T-helper 2 cell treated with Interferon-gamma antibody and Interleukin-4, amounts not matched to agents 5 μg/mL and 100 μg/mL, for 36 hours (primary cell): ENCODE results near the gene ASCL3.
"Not testable (repeated sequence)": the region's sequence is repeated elsewhere in the genome, so short reads cannot be mapped to it uniquely, and the experiment has no call there.

ENCODE experiments used
- DNase-seq: peaks from one replicate; pipeline ENCODE4 v3.0.0; 2021; ENCODE audit warnings: low spot score
- H3K27ac Mint-ChIP-seq: one replicate; pipeline ENCODE4 v1.8.0; 2021; ENCODE audit warnings: mild to moderate bottlenecking, mixed read lengths
- H3K27me3 Mint-ChIP-seq: one replicate; pipeline ENCODE4 v1.8.0; 2021; ENCODE audit warnings: low read depth, mixed read lengths
- H3K36me3 Mint-ChIP-seq: one replicate; pipeline ENCODE4 v1.8.0; 2021; ENCODE audit warnings: low read depth, mixed read lengths
- H3K4me1 Mint-ChIP-seq: one replicate; pipeline ENCODE4 v1.8.0; 2021; ENCODE audit warnings: low read depth, mixed read lengths
- H3K4me3 Mint-ChIP-seq: one replicate; pipeline ENCODE4 v1.8.0; 2022; ENCODE audit warnings: mild to moderate bottlenecking, moderate library complexity, mixed read lengths
- H3K9me3 Mint-ChIP-seq: one replicate; pipeline ENCODE4 v1.8.0; 2021; ENCODE audit warnings: mixed read lengths

The ASCL3 gene

DNA sequence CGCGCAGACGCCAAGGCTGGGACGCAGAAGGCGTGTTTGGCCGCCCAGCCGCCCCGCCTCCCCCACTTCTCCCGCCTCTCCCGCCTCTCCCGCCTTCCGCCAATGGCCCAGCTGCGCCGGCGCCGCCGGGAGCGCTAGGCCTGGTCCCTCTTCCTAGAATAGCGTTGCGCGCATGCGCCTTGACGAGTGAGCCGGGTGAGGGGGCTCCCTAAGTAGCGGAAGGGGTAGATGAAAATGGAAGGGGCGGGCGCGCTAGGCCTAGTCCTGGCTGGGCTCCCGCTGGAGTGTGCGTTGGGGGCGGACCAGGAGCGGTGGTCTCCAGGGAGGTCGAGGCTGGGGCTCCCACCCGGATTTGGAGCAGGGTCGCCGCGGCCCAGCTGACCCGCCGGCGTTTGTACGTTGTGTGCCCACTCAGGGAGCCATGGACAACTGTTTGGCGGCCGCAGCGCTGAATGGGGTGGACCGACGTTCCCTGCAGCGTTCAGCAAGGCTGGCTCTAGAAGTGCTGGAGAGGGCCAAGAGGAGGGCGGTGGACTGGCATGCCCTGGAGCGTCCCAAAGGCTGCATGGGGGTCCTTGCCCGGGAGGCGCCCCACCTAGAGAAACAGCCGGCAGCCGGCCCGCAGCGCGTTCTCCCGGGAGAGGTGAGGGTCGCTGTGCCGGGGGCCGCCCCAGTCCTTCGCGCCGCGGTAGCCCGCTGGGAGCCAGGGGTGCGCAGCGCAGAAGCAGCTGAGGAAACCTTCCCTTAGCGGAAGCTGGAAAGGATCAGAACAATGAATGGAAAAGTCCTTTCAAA lies 31.6 kb downstream of the ASCL3 start, which contains the start of gene AKIP1:
Gene AKIP1, plus strand, starts transcription at position 161 of the 795 bp plus-strand sequence. Its CDS starts 261 bp downstream, at position 422.
- peak; percentile 84 for DNase-seq
- H3K27ac Mint-ChIP-seq, result peak within 1 kb of the TSS; percentile 80
- H3K4me1 Mint-ChIP-seq, result peaks cover 38% of the 10 kb centered on the region
- peaks cover 11% of the 10 kb centered on the region for H3K36me3 Mint-ChIP-seq
- peaks cover 33% of the 10 kb centered on the region for H3K27me3 Mint-ChIP-seq
- no peaks in the 10 kb centered on the region for H3K9me3 Mint-ChIP-seq
- peak within 1 kb of the TSS; percentile 92 for H3K4me3 Mint-ChIP-seq

DNA sequence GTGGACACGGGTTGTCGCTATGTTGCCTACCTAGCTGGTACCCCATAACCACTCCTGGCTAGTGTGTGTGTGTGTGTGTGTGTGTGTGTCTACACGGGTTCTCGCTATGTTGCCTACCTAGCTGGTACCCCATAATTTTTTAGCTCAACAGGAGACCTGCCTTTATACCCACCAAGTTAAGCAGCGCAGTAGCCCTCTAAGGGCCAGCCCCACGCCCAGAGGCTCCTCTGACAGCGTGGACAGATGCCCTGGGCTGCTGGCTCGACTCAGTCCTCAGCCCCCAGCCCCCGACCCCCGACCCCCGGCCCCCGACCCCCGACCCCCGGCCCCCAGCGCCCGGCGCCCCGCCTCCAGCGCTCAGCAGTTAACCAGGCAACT lies 32.2 kb downstream of the ASCL3 start:
- peaks cover 8% of the 10 kb centered on the region for H3K36me3 Mint-ChIP-seq
- no peaks in the 10 kb centered on the region for H3K9me3 Mint-ChIP-seq
- H3K4me3 Mint-ChIP-seq, result peak overlapping the region; percentile 92
- H3K27ac Mint-ChIP-seq, result no peak overlapping the region
- H3K27me3 Mint-ChIP-seq, result peaks cover 35% of the 10 kb centered on the region
- no peak for DNase-seq
- peaks cover 38% of the 10 kb centered on the region for H3K4me1 Mint-ChIP-seq

DNA sequence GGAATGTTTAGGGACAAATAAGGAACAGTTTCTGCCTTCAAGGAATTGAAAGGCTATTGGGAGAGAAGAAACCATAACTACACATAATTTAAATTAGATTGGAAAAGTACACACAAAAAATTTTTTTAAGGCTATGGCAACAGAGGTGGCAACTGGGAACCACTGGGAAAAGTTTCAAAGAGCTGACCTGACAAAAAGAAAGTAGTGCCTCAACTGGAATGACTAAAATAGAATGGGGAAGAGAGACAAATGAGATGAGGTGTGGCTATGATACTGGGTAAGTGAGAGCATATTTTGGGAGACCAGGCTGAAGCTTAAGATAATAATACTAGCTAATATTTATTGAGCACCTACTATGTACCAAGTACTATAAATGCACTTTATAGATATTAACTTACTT lies 34.7 kb downstream of the ASCL3 start:
- H3K4me3 Mint-ChIP-seq, result no peak overlapping the region
- H3K27me3 Mint-ChIP-seq, result peaks cover 48% of the 10 kb centered on the region

DNA sequence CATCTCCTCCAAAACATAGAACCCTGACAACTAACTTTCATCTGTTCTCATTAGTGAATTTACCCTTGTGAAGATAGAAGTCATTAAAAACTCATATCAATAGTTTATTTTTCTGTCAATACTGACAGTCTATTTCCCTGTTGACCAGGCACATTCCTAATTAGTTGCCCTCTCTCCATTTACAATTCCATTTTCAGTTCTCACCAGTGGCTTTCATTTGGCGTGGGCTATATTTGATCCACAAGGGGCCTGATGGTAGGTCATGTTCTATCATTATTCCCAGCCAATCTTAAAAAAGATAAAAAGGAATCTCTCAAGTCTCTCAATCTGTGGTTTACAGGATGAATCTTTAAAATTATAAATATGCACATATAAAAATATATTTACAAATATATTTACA lies 35.7 kb downstream of the ASCL3 start:
- no peak for DNase-seq
- H3K36me3 Mint-ChIP-seq, result no peaks in the 10 kb centered on the region
- H3K27ac Mint-ChIP-seq, result no peak overlapping the region
- peaks cover 18% of the 10 kb centered on the region for H3K4me1 Mint-ChIP-seq
- no peaks in the 10 kb centered on the region for H3K9me3 Mint-ChIP-seq
- H3K4me3 Mint-ChIP-seq, result no peak overlapping the region
- H3K27me3 Mint-ChIP-seq, result peaks cover 48% of the 10 kb centered on the region

More for the DNA sequence above, 34.7 kb downstream of the ASCL3 start:
- peaks cover 2% of the 10 kb centered on the region for H3K36me3 Mint-ChIP-seq
- H3K9me3 Mint-ChIP-seq, result no peaks in the 10 kb centered on the region
- peaks cover 20% of the 10 kb centered on the region for H3K4me1 Mint-ChIP-seq
- no peak overlapping the region for H3K27ac Mint-ChIP-seq
- no peak for DNase-seq

DNA sequence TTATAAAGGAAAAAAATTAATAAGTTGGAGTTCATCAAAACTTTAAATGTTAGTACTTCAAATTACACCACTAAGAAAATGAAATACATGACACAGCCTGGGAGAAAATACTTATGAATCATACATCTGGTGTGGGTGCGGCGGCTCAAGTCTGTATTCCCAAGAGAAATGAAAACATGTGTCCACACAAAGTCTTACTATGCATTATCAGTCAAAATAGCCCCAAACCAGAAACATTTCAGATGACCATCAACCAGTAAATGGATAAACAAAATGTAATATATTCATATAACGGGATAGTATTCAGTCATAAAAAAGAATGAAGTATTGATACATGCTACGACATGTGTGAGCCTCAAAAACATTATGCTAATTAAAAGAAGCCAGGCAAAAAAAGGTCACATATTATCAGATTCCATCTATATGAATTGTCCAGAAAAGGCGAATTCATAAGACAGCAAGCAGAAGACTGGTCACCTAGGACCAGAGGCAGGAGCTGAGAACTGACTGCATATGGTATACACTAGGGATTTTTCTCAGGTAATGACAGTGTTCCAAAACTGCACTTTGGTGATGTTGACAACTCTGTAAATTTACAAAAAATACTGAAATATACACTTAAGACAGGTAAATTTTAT lies 37.2 kb downstream of the ASCL3 start:
- Mint-ChIP-seq H3K4me1 (peaks cover 18% of the 10 kb centered on the region), H3K27ac (no peak overlapping the region), H3K36me3 (no peaks in the 10 kb centered on the region), H3K27me3 (peaks cover 48% of the 10 kb centered on the region), H3K4me3 (no peak overlapping the region), H3K9me3 (no peaks in the 10 kb centered on the region)
- DNase-seq, result no peak

DNA sequence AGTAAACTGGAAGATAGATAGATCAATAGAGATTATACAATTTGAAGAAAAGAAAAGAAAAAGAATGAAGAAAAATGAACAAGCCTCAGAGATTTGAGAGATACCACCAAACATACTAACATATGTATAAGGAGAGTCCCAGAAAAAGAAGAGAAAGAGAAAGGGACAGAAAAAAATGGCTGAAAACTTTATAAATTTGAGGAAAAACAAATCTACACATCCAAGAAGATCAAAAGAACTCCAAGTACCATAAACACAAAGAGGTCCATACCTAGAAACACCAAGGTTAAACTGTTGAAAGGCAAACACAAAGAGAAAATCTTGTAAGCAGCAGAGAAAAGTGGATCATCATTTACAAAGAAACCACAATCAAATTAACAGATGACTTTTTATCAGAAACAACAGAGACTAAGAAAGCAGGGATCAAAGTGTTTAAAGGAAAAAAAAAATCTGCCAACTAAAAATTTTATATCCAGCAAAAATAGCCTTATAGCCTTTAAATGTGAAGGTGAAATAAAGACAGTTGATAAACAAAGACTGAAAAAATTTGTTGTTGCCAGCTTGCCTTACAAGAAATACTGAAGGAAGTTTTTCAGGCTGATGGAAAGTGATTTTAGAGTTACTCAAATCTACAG lies 43.6 kb downstream of the ASCL3 start:
- DNase-seq, result no peak
- Mint-ChIP-seq H3K9me3 (peaks cover 17% of the 10 kb centered on the region), H3K4me1 (no peaks in the 10 kb centered on the region), H3K36me3 (peaks cover 2% of the 10 kb centered on the region), H3K4me3 (no peak overlapping the region), H3K27ac (no peak overlapping the region), H3K27me3 (peaks cover 7% of the 10 kb centered on the region)

DNA sequence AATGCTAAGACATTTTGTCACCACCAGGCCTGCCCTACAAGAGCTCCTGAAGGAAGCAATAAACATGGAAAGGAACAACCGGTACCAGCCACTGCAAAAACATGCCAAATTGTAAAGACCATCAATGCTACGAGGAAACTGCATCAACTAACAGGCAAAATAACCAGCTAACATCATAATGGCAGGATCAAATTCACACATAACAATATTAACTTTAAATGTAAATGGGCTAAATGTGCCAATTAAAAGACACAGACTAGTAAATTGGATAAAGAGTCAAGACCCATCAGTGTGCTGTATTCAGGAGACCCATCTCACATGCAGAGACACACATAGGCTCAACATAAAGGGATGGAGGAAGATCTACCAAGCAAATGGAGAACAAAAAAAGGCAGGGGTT lies 51.6 kb downstream of the ASCL3 start:
- not testable (repeated sequence) for H3K36me3 Mint-ChIP-seq, DNase-seq, H3K4me3 Mint-ChIP-seq, H3K9me3 Mint-ChIP-seq, H3K4me1 Mint-ChIP-seq, H3K27ac Mint-ChIP-seq
- H3K27me3 Mint-ChIP-seq, result peaks cover 20% of the 10 kb centered on the region
